Effector CD8-positive, alpha-beta T cell (primary cell): ENCODE results near the gene RCCD1.

Source experiments
- DNase-seq: peaks from one replicate; lab custom pipeline; 2025; lab: John Stamatoyannopoulos, UW

Gene RCCD1

GRCh38 chr15:90942354-90943120 is 12.1 kb upstream of the RCCD1 start:
- no peak for DNase-seq

- DNase-seq: no peak
These were observed 9.6 kb upstream of the RCCD1 start for GRCh38 chr15:90945091-90945490.

GRCh38 chr15:90946538-90946937 is 8.1 kb upstream of the RCCD1 start:
- DNase-seq: no peak

GRCh38 chr15:90946941-90947576 is 7.6 kb upstream of the RCCD1 start:
- DNase-seq: no peak

- DNase-seq: no peak
These were observed 6.9 kb upstream of the RCCD1 start for GRCh38 chr15:90947577-90948357.

- DNase-seq: no peak
These were observed 6.2 kb upstream of the RCCD1 start for GRCh38 chr15:90948506-90948905.

GRCh38 chr15:90949979-90950675 is 4.6 kb upstream of the RCCD1 start:
- no peak for DNase-seq

- DNase-seq: no peak
These were observed 4.0 kb upstream of the RCCD1 start for GRCh38 chr15:90950676-90951075.

- DNase-seq: no peak
These were observed 1.6 kb upstream of the RCCD1 start for GRCh38 chr15:90952901-90953677.

GRCh38 chr15:90953947-90954711 is 555 bp upstream of the RCCD1 start:
- no peak for DNase-seq

GRCh38 chr15:90955624-90956273 is 1.1 kb downstream of the RCCD1 start:
- no peak for DNase-seq

GRCh38 chr15:90956274-90957030 is 1.8 kb downstream of the RCCD1 start:
- peak; percentile 48 for DNase-seq

- no peak for DNase-seq
These were observed 2.5 kb downstream of the RCCD1 start for GRCh38 chr15:90957031-90957790.

GRCh38 chr15:90957791-90958190 is 3.1 kb downstream of the RCCD1 start:
- DNase-seq: no peak

- no peak for DNase-seq
These were observed 4.4 kb downstream of the RCCD1 start for GRCh38 chr15:90959028-90959595.

- no peak for DNase-seq
These were observed 5.2 kb downstream of the RCCD1 start for GRCh38 chr15:90959894-90960293.

- no peak for DNase-seq
These were observed 5.8 kb downstream of the RCCD1 start for GRCh38 chr15:90960298-90961091.
